Measurements from ENCODE around the gene ERVFRD-1.
A peak's percentile ranks its signal among the peaks of the same experiment; 100 is the strongest.

Gene ERVFRD-1

DNA sequence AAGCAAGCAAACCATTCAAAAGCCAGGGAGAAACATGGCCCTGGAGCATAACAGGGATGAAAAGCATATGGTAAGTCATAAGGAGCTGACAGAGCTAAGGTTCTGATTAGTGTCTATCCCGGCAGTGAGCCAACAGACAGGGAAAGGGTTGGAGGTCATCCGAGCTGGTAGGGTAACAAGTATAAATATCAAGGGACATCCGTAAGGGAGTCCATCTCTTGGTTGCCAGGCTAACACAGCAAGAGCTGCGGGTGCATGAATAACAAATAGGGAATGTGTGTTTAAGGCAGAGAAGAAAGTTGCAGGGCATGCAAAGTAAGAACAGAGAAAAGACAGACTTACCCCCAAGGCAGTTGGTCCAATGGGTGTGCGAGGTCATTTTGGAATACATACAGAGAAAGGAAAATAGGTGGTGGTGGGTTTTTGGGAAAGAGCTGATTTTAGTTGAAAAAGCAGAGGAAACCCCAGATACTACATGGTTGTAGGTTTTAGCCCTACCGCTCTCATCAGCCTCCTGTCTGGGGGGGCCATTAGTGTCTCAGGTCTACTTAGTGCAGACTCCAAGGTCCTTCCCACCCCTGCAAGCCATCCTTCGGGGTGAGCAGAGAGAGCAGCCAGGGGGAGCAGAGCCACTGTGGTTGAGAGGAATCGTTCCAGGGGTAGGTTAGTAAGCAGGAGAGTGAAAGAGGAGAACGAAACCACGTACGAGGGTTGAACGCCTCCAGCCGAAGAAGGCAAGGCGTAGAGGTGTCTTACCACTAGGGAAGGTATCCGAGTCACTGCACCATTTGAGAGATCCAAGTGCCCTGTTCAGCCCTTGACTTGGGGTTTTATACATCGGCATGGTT, at the start of gene ERVFRD-1:
Gene ERVFRD-1 (minus strand): TSS at position 805 of the 848 bp plus-strand sequence. CDS start 6,415 bp downstream, outside the sequence.
- DNase-seq (ENCODE audit: low read depth, low spot score): no peak

DNA sequence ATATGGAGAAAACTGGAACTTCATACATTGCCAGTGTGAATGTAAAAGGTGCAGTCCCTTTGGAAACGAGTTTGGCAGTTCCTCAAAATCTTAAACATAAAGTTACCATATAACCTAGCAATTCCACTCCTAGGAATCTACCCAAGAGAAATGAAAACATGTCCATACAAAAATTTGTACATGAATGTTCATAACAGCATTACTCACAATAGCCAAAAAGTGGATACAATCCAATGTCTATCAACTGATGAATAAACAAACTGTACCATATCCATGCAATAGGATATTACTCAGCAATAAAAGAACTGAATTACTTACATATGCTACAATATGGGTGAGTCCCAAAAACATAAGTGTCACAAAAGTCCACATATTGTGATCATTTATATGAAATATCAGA, 48.7 kb upstream of the ERVFRD-1 start:
- DNase-seq (ENCODE audit: low read depth, low spot score): no peak

DNA sequence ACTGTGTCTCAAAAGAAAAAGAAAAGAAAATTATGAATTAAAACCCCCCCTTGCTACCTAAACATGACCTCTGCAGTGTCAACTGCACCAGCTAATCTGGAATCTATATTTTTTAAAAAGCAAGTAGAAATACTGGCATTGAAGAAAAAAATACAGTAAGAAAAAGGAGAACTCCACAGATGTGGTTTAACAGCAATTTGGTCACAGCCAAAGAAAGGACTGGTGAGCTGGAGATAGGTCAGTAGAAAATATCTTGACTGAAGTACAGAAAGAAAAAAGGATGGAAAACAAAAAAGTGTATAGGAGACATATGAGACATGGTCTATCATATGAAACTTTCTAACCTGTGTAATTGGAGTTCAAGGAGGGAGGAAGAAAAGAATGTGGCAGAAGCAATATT, 44.1 kb upstream of the ERVFRD-1 start:
- no peak for DNase-seq (ENCODE audit: low read depth, low spot score)

DNA sequence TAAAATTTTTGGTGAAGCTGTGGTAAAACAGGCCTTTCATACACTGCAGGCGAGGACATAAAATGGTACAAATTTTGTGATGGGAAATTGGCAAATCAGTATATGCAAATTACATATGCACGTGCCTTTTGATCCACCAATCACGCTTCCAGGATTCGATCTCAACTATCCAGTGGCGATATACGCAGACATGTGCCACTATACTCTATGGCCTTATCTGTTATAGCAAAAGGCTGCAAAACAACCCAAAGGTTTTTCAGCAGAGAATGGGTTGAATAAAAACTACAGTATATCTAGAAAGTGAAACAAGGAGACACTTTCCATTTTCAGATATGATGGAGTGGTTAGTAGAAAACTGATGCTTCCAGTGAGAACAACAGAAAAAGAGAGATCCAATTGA, 41.9 kb upstream of the ERVFRD-1 start:
- no peak for DNase-seq (ENCODE audit: low read depth, low spot score)

GRCh38 chr6:11152581-11152980, 41.1 kb upstream of the ERVFRD-1 start:
- DNase-seq (ENCODE audit: low read depth, low spot score): no peak

DNA sequence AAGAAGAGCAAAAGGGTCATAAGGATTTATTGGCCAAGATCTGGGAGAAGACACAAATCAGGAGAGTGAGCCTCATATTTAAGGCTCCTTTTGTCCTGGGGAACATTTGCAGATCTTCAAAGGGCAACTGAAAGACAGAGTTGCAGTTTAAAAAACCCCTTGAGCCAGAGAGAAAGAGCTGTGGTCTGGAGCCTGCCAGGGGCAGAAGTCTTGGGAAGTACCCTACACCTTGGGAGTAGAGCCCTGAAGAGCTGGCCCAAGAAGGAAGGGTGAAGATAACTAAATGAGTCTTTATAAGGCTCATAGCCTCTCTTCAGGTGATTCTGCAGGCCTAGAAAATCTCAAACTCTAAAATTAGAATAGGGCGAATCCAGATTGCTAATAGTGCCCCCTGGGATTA, 40.0 kb upstream of the ERVFRD-1 start:
- DNase-seq (ENCODE audit: low read depth, low spot score): no peak

DNA sequence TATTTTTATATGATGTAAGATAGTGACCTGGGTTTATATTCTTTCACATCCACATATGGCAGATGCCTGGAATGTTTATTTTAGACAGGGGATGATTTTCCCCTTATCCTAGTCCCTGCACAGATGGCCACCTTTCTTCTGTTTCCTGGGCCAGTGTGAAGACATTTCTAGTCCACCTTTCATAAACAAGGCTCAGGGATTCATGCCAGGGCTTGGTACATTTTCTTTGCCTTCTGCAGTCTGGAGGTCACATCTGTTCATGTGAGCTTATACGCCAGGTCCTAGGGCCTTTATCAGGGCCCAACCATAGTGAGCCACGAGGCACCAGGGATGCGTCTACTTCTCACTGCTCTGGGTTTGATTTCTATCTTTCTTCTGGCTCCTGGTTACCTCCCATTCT, 38.0 kb upstream of the ERVFRD-1 start:
- no peak for DNase-seq (ENCODE audit: low read depth, low spot score)

DNA sequence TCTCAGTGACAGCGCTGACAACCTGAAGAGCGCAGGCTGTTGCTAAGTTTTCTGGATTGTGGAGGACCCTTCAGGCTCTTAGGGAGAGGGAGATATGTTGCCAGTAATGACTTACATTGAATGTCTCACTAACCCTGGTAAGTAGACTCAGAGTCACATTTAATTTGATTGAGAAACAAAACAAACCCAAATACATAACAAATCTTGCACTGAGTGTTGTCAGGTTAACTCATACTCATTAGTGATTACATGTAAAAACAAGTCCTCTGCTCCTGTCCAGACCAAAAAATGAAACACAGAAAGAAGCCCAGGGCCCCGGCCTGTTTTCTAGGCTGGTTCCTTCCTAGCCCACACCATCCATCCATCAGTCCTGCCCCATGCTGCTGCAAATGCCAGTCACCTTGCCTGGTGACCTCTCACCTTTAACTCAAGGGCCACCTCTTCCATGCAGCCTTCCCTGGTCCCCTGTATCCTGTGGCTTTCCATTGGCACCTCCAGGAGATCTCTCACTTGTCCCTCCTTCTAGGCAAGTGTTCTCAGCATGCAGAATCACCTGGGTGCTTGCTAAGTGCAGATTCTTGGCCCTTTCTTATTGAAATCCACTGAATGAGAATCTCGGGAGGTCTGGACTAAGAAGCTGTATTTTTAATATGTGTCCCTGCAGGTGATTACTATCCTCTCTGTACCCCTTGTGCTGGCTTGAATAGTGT, 34.7 kb upstream of the ERVFRD-1 start:
- no peak for DNase-seq (ENCODE audit: low read depth, low spot score)

DNA sequence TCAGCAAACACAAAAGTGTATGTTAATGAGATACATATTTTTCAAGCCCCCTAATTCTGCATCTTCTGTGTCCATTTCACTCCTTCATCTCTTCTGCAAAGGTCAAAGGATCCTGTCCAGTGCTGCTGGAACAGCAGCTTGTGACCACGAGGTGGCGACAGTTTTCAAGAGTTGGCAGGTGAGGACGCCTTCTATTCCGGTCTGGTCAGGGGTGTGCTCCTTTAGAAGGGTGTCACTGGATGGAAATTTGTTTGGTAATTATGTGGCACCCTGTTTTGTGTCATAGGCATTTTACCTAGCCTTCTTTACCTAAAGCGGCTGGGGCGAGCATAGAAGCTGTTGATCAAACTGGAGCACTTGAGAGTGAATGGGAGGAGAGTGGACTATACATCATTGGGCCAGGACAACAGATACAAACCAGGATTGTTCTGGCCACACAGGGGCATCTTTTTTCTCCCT, 32.9 kb upstream of the ERVFRD-1 start:
- peak; percentile 90 for DNase-seq (ENCODE audit: low read depth, low spot score)

DNA sequence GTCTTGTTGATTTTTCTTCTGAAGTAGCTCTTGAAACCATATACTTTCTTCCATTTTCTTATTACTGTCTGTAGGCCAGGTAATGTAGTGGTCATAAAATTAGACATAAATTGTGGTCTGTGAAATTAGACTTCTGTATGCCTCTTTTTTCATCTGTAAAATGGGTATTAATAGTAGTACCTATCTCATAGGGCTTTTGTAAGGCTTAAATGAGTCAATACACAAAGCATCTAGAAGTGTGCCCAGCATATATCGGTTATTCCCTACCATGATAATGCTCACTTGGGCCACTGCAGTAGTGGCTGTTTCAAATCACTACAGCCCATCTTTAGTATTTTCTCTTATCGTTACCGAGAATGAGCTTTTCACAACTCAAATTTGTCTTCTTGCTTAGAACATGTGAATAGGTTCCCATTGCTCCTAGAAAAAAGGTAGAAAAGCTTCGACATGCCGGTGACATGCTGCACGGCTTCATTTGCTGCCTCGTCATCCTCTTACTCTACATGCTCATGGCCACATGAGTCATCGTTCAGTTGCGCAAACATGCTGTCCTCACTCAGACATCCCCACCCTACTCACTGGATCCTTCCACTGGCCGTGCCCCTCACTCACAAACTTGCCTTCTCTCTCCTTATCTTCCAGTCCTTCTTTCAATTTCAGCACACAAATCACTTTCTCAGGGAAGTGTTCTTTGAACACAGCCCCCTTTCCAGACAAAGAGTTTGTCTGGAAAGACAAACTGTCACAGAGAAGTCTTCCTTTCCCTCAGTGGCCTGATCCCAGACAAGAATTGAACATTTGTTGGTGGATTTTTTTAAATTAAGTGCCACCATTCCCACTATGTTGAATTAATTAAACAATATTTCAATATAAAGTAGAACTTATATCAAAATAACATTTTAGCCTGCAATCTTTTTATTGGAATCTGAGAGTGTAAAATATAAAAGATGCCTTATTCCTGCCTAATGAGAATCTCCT, 32.2 kb upstream of the ERVFRD-1 start:
- peak; percentile 81 for DNase-seq (ENCODE audit: low read depth, low spot score)

DNA sequence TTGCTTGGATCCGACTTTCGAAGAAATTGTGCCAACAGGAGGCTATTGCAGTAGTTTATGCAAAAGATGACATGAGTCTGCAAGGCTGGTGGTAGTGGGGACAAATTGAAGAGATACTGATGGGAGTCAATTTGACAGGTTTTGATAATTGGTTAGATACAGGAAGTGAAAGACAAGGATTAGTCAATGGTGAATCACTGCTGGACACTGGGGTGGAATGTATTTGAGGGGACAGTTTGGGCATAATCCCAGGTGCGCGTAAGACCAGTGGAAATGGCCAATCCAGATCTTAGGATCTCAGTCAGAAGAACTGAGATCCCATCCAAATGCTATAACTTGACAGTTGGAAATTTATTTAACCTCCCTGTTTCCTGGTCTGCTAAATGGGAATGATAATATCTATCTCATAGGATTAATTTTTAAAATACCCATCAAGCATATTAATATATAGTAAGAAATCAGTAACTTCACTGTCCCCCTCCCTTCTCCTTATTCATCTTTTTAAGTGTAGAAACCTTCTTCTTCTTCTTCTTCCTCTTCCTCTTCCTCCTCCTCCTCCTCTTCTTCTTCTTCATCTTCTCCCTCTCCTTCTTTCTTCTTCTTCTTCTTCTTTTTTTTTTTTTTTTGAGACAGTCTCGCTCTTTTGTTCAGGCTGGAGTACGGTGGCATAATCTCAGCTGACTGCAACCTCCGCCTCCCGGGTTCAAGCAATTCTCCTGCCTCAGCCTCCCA, 30.9 kb upstream of the ERVFRD-1 start:
- no peak for DNase-seq (ENCODE audit: low read depth, low spot score)

GRCh38 chr6:11141295-11141694, 29.8 kb upstream of the ERVFRD-1 start:
- no peak for DNase-seq (ENCODE audit: low read depth, low spot score)

DNA sequence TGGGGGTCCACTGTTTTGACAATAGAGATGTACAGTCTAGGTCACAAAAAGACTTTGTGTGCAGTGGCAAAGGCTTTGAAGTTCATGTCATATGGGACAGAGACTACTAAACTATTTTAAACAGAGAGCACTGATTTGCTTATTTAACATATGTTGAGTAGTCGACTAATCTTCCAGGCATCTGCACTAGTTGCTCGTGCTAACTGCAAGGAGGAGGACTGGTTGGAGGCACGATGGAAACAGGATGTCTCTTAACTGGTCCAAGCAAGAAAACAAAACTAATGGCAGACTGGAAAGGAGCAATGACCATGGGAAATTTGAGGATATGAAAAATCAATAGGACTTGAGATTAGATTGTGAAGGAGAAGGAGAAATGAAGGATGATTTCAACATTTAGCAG, 28.5 kb upstream of the ERVFRD-1 start:
- DNase-seq (ENCODE audit: low read depth, low spot score): no peak

GRCh38 chr6:11139051-11139960, 27.8 kb upstream of the ERVFRD-1 start:
- DNase-seq (ENCODE audit: low read depth, low spot score): no peak

- DNase-seq (ENCODE audit: low read depth, low spot score): no peak
Observed at GRCh38 chr6:11136809-11137208, 25.3 kb upstream of the ERVFRD-1 start.

- DNase-seq (ENCODE audit: low read depth, low spot score): no peak
Observed at GRCh38 chr6:11133281-11133680, 21.8 kb upstream of the ERVFRD-1 start.

GRCh38 chr6:11132194-11132888, 20.8 kb upstream of the ERVFRD-1 start:
- no peak for DNase-seq (ENCODE audit: low read depth, low spot score)

GRCh38 chr6:11130605-11131004, 19.1 kb upstream of the ERVFRD-1 start:
- no peak for DNase-seq (ENCODE audit: low read depth, low spot score)

DNA sequence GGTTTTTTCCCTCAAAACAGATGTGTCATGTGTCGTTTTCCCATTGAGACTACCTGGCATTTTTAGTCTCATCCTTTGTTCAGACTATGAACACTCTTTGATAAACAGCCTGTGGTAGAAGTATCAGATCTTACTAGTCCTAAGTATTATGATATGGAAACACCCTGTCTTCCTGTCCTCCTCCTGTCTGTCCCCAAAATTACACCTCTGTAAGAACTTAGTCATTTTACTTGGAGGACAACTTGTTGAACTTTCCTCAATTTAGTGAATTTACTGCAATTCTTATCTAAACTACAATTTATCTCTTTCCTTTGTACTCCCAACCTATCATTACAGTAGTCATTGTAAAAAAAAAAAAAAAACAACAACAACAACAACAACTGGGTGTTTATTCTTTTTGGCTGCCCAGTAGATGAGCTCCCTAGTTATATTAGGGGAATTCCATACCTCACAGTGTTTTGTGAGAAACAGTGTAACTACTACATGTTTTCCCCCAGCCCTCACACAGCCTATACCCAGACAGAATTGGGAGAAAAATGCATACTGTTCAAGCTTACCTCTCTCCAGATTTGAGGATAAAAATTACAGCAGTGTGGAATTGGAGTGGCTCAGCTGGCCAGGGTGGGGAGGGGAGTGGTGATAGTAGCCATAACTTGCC, 18.5 kb upstream of the ERVFRD-1 start:
- no peak for DNase-seq (ENCODE audit: low read depth, low spot score)

All from astrocyte of the hippocampus (primary cell).